ENCODE measurements around the gene TRAF5. TPM values are rescaled to one million over a fixed set of nuclear protein-coding genes. Genes with fewer than 3 reads are reported as not detected.

Gene TRAF5
- total RNA-seq, 2 experiments from 2014 or later = 40.6 to 42.5 TPM

- H3K36me3 Mint-ChIP-seq (ENCODE audit: low read depth) = peaks cover 23% of the 10 kb centered on the region
- CTCF ChIA-PET = interaction anchor here (1.4 to 2.3 kb wide), 2 partner anchors 10 kb away, joined by 7 to 11 read pairs; no protein-coding TSS in a partner anchor
- no peaks in the 10 kb centered on the region for H3K9me3 Mint-ChIP-seq
- peak overlapping the region; percentile 37 for H3K27ac Mint-ChIP-seq
- TF ChIP-seq CTCF (IDR thresholded peaks at IDR 0.05) = no peak
- no peak for ATAC-seq
- intact Hi-C loops (cut with micrococcal nuclease) = no loop called here
- POLR2A ChIA-PET = interaction anchor here (1.3 to 1.9 kb wide), 2 partner anchors 11 to 49 kb away, joined by 4 to 5 read pairs; no protein-coding TSS in a partner anchor
- DNase-seq = no peak
- H3K27me3 Mint-ChIP-seq = no peaks in the 10 kb centered on the region
- H3K4me1 Mint-ChIP-seq (ENCODE audit: low read depth) = peaks cover 88% of the 10 kb centered on the region
- H3K4me3 Mint-ChIP-seq = no peak overlapping the region
Observed at GRCh38 chr1:211333906-211334305, 7.3 kb downstream of the TRAF5 start.

- no peak for TF ChIP-seq CTCF (IDR thresholded peaks at IDR 0.05)
- intact Hi-C loops (cut with micrococcal nuclease) = no loop called here
- H3K27ac Mint-ChIP-seq = peak overlapping the region; percentile 88
- ATAC-seq = peak; percentile 71
- H3K27me3 Mint-ChIP-seq = no peaks in the 10 kb centered on the region
- DNase-seq = peak; percentile 56
- H3K4me3 Mint-ChIP-seq = peak overlapping the region; percentile 46
- peaks cover 30% of the 10 kb centered on the region for H3K36me3 Mint-ChIP-seq (ENCODE audit: low read depth)
- CTCF ChIA-PET = interaction anchor here (0.9 to 3.8 kb wide), 7 partner anchors 7 to 135 kb away, joined by 3 to 21 read pairs (median 11); partner anchors contain the start of gene TRAF5
- peaks cover 88% of the 10 kb centered on the region for H3K4me1 Mint-ChIP-seq (ENCODE audit: low read depth)
- POLR2A ChIA-PET = interaction anchor here (0.8 to 2.0 kb wide), 3 partner anchors 9 to 41 kb away, joined by 4 to 7 read pairs (median 4); no protein-coding TSS in a partner anchor
- H3K9me3 Mint-ChIP-seq = no peaks in the 10 kb centered on the region
Observed at GRCh38 chr1:211334986-211335385, 8.4 kb downstream of the TRAF5 start.

- peak overlapping the region; percentile 46 for H3K4me3 Mint-ChIP-seq
- intact Hi-C loops (cut with micrococcal nuclease) = no loop called here
- peak overlapping the region; percentile 88 for H3K27ac Mint-ChIP-seq
- POLR2A ChIA-PET = interaction anchor here (0.8 to 6.0 kb wide), 5 partner anchors 8 to 40 kb away, joined by 4 to 45 read pairs (median 7); partner anchors contain the start of gene TRAF5
- no peaks in the 10 kb centered on the region for H3K27me3 Mint-ChIP-seq
- DNase-seq (peak; percentile 43), ATAC-seq (peak; percentile 60)
- CTCF ChIA-PET = interaction anchor here (0.8 to 3.8 kb wide), 8 partner anchors 7 to 141 kb away, joined by 3 to 21 read pairs (median 8); partner anchors contain the start of gene TRAF5
- no peak for TF ChIP-seq CTCF (IDR thresholded peaks at IDR 0.05)
- peaks cover 87% of the 10 kb centered on the region for H3K4me1 Mint-ChIP-seq (ENCODE audit: low read depth)
- peaks cover 26% of the 10 kb centered on the region for H3K36me3 Mint-ChIP-seq (ENCODE audit: low read depth)
- no peaks in the 10 kb centered on the region for H3K9me3 Mint-ChIP-seq
Observed at GRCh38 chr1:211335522-211336157, 9.0 kb downstream of the TRAF5 start.

- peak overlapping the region; percentile 46 for H3K4me3 Mint-ChIP-seq
Observed at GRCh38 chr1:211336161-211336560, 9.5 kb downstream of the TRAF5 start.

More at GRCh38 chr1:211336161-211336560, 9.5 kb downstream of the TRAF5 start:
- no peak for ATAC-seq
- Mint-ChIP-seq H3K36me3 (ENCODE audit: low read depth) (peaks cover 26% of the 10 kb centered on the region), H3K4me1 (ENCODE audit: low read depth) (peaks cover 87% of the 10 kb centered on the region), H3K9me3 (no peaks in the 10 kb centered on the region), H3K27me3 (no peaks in the 10 kb centered on the region), H3K27ac (peak overlapping the region; percentile 88)
- POLR2A ChIA-PET = interaction anchor here (1.0 to 6.0 kb wide), 5 partner anchors 8 to 79 kb away, joined by 3 to 45 read pairs (median 7); partner anchors contain the start of gene TRAF5
- intact Hi-C loops (cut with micrococcal nuclease) = no loop called here
- CTCF ChIA-PET = interaction anchor here (0.8 to 3.8 kb wide), 7 partner anchors 8 to 140 kb away, joined by 3 to 21 read pairs (median 4); partner anchors contain the start of gene TRAF5
- no peak for TF ChIP-seq CTCF (IDR thresholded peaks at IDR 0.05)
- DNase-seq = no peak
